Activated naive CD4-positive, alpha-beta T cell treated with Interleukin-2 at 50 U/mL for 16 hours (primary cell): ENCODE results near the gene NCOA7.

Source experiments
- DNase-seq: peaks from one replicate; pipeline ENCODE4 v3.0.0-alpha.2; 2020

NCOA7 gene, protein sequence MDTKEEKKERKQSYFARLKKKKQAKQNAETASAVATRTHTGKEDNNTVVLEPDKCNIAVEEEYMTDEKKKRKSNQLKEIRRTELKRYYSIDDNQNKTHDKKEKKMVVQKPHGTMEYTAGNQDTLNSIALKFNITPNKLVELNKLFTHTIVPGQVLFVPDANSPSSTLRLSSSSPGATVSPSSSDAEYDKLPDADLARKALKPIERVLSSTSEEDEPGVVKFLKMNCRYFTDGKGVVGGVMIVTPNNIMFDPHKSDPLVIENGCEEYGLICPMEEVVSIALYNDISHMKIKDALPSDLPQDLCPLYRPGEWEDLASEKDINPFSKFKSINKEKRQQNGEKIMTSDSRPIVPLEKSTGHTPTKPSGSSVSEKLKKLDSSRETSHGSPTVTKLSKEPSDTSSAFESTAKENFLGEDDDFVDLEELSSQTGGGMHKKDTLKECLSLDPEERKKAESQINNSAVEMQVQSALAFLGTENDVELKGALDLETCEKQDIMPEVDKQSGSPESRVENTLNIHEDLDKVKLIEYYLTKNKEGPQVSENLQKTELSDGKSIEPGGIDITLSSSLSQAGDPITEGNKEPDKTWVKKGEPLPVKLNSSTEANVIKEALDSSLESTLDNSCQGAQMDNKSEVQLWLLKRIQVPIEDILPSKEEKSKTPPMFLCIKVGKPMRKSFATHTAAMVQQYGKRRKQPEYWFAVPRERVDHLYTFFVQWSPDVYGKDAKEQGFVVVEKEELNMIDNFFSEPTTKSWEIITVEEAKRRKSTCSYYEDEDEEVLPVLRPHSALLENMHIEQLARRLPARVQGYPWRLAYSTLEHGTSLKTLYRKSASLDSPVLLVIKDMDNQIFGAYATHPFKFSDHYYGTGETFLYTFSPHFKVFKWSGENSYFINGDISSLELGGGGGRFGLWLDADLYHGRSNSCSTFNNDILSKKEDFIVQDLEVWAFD

DNA sequence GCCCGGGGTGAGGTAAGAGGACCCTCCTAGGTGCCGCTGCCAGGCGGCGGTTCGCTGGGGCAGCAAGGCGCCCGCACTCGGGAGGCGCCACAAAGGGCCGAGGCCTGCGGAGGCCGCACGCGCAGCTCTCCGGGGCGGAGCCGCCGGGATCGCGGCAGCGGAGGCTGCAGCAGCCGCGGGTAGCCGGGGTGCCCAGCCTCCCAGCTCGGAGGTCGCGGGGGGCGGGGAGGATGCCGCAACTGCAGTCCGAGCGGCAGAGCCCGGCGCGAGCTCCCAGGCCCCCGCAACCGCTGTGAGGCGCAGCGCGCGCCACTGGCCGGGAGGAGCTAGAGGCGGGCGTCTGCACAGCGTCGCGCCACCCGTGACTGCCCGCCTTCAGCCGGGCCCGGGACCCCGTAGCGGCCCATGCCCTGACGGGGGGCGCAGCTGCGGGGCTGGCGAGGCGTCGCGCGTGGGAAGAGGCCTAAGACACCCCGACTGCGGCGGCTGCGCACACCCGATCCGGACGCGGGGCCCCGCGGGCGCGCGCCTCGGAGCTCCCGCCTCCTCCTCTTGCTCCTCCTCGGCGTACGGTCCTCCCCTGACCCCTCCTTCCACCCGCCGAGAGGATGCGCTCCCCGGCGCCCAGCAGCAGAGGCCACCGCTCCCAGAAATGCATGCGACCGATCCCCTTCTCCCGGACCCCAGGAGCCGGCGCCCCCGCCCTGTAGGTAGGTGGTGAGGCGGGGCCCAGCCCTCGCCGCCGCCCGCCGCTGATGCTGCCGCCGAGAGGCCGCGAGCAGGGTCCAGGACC is at the start of gene NCOA7:
Gene NCOA7 (plus strand): TSS at position 603 of the 793 bp plus-strand sequence. CDS start 24,395 bp downstream, outside the sequence.
- peak; percentile 80 for DNase-seq

DNA sequence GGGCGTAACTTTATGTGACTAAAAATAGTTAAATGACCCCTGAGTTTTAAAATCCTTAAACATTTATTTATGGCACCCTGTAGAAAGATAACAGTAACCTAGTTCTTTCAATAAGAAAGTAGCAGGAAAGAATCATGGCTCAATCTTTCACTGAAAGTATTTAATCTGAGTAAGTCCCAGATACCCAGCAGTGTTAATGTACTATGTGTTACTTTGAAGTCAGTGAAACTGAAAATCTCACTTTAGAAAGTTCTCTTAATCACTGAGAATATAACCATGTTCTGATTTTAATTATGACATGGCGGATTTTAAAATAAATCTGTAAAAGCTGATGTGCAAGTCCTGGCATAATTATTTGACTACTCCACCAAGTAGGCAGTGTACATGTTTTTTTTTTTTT is 49.4 kb upstream of the NCOA7 start:
- DNase-seq = no peak

DNA sequence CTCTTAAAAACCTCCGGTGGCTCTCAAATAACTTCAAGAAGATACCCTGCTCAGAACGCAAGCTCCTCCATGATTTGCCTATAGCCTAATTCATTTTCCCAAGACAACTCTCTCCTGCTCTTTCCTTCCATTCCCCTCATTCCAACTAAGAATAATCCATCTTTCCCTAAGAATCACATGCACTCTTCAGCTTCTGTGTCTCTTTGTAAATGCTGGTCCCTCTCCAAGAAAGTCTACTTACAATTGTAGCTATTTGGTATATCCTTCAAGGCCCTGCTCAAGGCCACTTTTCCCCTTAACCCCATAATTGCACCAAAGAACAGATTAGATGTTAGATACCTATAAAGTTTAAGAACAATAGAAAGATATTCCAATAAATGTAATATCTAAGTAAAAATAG is 48.7 kb upstream of the NCOA7 start:
- DNase-seq = no peak

DNA sequence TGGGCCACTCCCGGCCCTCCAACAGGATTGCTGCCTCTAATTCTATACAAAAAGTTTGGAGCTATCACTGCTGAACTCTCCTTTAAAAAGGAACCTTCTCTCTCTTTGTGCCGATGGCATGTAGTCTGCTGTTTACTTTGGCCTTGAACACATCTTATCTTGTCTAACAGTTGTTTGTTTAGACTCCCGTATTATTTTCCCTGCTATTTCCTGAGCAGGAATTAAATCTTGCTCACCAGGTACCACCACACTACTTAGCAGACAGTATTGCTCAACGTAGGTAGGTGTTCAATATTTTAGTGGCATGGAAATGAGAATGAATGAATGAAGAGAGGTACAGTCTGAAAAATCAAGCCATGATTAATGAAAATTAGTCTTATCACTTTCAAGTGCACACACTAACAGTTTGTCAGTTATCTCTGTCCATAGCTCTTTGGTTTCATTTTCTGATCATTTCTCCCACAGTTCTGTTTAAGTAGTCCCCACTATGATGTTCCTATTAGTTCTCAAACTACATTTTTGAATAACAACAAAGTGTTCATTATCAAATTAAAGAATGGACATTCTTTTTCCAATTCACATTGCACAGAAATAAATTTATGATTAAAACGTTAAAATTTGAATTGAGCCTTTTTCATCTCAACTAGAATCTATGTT is 48.2 kb upstream of the NCOA7 start:
- no peak for DNase-seq

DNA sequence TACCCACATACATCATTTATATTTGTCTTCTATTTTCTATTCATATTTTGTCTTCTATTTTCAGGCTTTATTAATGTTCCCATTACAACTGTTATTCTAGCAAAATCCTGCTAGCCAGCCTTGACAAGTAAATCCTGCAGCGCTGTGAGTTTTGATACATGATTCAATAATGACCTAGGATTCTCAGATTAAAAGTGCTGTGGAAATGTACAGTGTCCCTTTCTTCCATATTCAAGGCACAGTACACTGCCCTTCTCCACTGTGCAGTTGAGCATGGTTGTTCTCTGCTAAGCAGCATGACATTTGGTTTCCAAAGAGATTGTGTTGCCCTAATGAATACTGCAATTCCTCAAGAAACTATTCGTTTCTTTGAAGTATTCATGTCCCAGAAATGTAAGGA is 47.2 kb upstream of the NCOA7 start:
- DNase-seq = no peak

DNA sequence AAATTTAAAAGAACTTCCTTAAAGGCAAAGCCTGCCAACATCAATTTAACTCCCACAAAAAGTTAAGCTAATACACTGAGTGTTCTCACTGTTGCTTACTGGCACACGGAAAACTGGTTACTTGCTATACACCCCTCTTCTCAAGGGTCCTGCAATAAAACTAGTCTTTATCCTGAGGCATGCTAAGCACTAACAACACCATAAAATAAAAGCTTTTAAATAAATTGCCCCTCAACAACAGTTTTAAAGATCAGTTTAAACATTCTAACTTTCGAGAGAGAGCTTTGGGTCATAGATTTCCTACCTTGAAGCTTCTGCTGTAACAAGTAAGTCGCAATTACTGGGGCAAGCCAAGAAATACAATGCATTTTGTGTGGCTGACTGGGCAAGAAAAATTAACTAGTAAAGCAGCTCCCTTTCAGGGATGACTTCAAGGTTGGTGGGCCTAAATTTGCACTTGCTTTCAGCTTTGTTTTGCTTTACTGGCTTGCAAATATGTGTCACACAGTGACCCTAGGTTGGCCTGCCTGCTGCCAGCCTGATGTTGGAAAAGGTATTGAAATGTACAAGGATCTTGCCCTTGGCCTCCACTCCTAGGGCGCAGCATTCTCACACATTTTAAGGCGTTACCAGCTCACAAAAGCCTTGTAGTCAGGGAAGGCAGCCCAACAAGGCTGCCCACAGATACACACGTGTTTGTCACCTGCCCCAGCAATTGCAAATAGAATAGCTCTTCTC is 45.3 kb upstream of the NCOA7 start:
- DNase-seq = no peak

DNA sequence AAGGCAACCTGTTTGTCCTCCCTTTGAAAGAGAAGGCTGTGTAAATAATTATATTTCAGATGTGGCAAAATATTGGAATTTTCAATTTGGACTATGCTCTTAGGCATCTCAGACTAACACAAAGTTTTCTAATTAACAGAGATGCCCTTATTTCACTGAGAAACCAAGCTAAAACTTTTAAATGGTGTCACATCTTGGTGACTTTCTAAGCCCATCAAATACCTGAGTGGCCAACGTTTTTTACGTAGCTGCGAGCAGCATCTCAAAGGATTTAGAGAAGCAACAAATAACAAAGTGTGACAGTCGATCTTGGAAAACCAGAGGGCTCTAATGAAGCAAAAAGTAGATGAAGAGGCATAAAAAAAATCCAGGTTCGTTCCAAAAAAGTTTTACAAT is 44.7 kb upstream of the NCOA7 start:
- DNase-seq = no peak

DNA sequence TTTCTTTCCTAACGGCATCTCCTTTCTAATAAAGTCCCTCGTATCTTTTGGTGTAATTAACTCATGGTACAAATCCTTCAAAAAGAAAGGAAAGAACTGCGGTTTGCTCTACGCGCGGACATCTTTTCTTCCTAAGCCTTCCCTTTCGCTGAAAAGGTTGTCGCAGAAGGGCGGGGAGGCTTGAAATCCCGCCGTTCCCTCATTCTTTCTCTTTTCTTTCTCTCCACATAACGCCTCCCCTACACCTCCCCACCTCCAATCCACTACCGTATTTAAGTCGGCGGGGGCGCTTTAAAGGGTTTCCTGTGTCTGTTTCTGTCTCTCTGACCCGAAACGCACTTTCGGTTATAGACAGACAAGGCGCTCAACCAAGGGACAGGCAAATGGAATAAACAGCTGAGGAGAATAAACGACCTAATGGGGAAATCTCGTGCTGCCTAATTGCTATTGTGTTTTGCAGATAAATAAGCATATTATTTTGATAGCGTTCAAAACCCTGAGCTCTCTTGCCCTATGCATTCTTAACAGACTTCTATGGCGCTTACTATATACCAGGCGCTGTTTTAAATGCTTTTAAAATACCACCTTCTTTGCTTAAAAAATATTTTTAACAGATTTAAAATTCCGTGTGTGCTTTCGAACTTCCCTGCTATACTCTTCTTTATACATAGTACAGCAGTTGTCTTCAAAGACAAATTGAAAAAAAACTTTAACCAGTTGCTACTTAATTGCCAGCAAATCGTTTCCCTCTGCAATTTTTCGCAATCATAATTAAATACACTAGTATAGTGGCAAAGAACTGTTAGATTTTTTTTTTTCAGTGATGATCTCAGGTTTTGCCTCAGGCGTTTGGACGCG is 43.8 kb upstream of the NCOA7 start:
- peak; percentile 68 for DNase-seq

DNA sequence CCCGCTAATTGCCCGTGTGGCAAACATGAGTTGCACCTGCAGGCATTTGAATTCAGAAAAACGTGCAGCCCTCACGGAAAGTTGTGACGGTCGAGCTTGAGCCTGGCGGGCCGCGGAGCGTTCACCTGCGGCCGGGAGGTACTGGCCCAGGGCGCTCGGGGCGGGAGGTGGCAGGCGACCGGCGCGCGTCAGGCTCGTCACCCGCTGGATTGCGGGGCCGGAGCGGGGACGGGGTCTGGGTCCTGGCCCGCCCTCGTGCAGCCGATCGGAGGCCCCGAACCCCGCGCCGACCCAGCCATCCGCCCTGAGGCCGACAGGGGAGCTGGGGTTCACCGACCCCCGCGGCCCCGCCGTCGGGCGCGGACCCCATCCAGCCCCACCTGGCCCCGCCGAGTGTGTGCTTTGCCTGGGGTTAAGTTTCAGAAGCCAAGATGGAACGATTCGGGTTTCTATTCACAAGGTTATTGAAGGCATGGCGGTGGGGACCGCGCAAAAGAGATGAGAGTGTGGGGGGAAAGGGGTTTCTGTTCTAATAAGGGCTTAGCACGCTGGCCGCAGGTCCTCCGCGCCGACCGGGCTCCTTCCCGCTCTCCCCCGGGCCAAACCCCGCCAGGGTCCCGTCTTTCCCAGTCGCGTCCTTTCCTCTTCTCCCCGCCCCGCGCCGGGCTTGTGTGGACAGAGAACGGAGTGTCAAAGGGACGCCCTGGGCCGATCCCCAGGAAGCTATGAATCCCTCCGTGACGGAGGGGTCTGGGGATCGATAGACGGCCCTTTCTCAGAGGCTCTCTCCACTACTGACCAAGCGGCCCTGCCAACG is 43.0 kb upstream of the NCOA7 start:
- DNase-seq = peak; percentile 24

DNA sequence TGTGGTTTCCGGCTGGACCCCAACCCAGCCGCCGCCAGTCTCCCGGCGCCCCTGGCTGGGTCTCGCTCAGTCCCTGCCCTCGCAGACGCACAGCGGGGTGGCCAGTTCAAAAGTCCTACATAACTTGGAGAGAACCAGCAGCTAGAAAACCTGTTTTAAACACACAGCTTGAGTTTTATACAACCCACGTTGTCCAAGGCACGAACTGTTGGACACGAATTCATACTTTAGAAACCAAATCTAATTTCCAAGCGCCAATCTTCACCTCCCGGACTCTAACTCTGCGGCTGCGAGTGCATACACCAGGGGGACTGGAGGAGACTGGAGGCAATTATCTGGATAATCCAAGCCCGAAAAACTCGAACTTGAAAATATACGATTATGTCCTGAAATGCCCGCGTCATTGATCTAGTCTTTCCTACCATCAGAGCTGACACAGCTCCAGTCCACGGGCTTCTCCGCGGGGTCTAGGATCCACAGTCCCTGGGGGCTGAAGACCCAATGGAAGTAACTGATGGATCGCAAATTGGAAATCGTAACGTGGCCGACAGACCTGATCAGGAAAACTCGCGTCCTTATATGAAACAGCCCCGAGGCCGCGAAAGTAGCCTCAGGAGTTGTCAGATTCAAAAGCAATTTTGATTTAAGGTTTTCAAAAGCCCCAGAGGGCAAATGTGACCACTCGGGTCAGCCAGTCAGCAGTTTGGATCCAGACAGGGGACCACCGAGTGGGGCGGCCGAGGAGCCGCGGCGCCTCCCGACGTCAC is 42.2 kb upstream of the NCOA7 start:
- DNase-seq = peak; percentile 9

DNA sequence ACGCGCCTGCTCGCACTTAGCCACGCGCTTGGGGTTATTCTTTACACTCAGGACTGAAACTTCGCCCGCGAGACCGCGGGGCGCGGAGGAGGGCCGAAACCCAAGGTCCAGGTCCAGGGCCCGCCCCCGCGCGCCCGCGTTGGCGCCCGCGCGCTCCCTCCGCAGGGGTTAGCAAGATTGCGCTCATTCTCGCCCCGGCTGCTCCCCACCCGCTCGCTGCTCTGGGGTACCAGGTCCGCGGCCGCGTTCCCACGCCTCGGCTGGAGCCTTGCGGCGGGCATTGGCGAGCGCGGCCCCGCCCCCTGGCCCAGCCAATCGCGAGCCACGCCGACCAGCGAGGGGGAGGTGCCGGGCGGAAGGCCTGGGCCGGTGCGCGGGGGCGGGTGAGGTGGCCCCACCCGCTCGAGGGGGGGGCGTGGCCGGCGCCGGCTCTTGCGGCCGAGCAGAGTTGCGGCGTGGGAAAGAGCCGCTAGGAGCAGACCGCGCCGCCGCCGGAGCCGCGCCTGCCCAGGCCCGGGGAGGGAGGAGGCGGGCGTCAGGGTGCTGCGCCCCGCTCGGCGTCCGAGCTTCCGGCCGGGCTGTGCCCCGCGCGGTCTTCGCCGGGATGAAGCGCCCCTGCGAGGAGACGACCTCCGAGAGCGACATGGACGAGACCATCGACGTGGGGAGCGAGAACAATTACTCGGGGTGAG is 41.4 kb upstream of the NCOA7 start, which contains the start of gene HEY2:
Gene HEY2 (plus strand): TSS at position 460 of the 692 bp plus-strand sequence. CDS start 145 bp downstream, at position 605.
- peak; percentile 83 for DNase-seq

DNA sequence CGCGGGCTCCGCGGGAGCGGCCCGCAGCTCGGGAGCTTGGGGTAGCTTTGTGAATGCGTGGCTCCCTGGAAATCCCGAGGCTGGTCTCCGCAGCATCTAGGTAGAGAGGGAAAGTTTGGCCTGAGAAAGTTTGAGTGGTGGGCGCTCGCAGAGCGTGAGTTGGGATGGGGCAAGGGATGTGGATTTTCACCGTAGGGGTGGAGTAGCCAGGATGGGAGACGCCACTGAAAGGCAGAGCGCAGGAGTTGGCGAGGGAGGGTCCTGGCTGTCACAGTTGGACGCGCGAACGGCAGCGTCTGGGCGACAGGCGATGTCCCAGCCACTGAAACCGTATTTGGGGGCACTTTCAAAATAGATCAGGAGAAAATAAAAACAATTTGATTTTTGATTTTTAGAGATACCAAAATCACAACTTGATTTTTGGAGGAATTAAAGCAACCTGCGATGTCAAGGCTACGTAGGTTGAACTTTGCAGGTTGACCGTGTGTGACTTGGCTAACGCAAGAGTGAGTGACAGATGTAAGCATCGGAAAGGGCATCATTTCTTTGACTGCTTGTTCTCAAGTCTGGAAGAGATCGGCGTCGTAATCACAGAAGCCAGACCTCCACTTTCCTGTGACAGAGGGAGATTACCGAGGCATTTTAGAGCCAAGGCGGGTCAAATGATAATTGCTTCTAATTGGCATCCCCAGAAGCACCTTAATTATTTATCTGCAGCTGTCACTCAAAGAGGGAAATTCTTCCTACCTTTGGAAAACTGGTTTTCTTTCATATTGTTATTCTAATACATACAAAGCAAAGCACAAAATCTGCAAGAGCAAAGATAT is 40.7 kb upstream of the NCOA7 start:
- DNase-seq = no peak

DNA sequence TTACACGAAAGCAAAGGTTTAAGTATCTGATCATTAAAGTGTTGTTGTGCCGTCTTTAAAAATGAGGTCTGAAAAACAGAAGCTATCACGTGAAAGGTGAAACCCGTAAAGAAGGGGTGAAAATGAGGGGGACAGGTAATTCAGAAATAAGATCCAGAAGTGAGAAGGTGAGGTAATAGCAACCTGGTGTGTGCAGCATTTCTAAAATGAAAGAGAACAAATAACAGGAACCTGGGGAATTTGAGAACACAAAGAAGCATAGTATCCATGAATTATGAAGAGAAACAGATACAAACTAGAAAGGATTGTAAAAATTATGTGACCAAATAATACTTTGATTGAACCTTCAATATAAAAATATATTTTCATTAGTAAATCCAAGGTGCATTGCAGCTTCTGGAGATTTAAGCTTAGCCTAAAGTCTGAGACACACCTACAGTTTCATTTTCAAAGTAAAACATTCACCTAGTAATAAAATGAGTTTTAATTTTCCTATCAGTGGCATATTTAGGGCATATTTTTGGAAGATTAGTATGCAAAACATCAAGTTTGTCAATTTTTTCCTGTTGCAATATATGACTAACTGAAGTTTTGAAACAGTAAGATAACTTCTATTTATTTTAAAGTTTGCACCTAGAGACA is 39.9 kb upstream of the NCOA7 start:
- no peak for DNase-seq

DNA sequence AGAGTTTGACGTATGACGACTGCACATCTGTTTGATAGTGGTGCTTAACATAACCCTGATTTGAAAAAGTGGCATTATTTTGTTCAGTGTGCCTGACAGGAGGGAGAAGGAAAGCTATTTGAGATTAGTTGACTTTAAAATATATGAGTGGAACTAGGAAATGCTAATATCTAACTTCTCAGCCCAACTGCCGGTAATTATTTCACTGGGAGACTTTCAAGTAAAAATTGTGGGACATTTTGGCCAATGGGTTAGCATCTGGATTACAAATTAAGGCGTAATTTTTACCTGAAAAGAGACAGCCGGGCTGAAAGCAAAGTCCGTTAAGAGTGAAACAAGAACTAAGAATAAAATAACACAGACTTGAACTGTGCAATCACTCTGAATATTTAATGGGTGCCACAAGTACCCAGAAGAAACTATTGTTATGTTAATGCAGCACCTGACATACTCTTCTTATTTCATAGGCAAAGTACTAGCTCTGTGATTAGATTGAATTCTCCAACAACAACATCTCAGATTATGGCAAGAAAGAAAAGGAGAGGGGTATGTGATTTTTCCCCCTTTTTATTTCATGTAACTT is 39.3 kb upstream of the NCOA7 start:
- no peak for DNase-seq

DNA sequence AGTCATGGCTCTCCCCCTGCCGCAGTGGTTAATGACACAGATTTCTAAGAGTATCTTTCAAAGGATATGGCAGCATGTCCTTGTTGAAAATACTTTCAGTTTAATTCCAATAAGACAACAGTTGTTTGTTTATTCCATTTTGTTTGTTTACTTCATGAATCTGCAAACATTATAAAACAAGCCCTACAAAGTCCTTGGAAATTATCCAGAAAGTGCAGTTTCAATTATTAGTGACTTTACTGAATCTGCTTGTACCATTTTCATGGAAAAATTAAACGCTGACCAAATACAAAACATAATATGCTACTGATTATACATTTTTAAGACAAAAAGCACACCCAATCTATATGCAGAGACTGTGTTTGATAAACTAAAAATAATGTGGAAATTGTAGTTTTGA is 38.0 kb upstream of the NCOA7 start:
- DNase-seq = no peak

DNA sequence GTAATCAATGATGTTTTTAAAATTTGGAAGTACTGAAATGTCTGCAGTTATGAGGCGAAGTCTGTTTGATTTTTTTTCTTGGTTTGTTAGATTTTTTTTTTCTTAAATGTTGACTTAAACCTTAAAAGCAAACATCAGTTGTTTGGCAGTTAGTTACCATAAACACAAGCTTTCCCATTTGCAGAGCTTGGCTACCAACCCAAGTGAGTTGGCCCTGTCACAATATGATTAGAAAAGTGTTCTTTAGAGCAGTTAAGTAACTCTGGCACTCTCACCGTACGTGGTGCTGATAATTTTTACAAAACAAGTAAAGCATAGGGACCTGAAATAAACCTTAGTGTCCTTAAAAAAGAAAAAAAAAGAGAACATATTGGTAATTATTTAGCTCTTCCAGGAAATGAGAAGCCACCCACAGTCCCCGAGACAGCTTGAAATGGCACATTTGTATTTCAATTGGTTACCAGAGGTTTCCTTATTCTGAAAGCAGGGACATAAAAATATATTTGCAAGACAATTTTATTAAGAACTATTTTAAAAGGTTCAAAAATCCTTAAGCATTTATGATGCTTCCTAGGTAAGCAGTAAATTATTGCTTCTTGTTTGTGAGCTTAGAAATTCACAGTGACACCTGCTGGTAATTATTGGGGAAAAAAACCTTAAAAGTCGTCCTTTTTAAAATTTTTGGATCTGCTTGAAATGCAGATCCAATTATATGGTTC is 37.4 kb upstream of the NCOA7 start:
- DNase-seq = no peak
